ENCODE results near the gene TRPC4AP.

Gene TRPC4AP

GRCh38 chr20:34967421-34967820, 125.2 kb downstream of the TRPC4AP start:
- TF ChIP-seq SIN3A (IDR thresholded peaks at IDR 0.05; ENCODE audit: borderline replicate concordance, insufficient read depth, low read length) (no peak), POLR2AphosphoS5 (IDR thresholded peaks at IDR 0.05; ENCODE audit: low read depth, low read length) (no peak)

GRCh38 chr20:34965051-34965450, 127.6 kb downstream of the TRPC4AP start:
- TF ChIP-seq POLR2AphosphoS5 (IDR thresholded peaks at IDR 0.05; ENCODE audit: low read depth, low read length), result no peak
- TF ChIP-seq SIN3A (IDR thresholded peaks at IDR 0.05; ENCODE audit: borderline replicate concordance, insufficient read depth, low read length), result no peak

GRCh38 chr20:34964486-34964885, 128.1 kb downstream of the TRPC4AP start:
- no peak for TF ChIP-seq FOXP2 (optimal IDR thresholded peaks at IDR 0.05; ENCODE audit: borderline replicate concordance, extremely low read depth, extremely low read length, insufficient read depth)
- TF ChIP-seq REST (IDR thresholded peaks at IDR 0.05; ENCODE audit: insufficient read depth in 1 of 2, low read depth in 2 of 2, low read length in 2 of 2), result no peak
- no peak for TF ChIP-seq SIN3A (IDR thresholded peaks at IDR 0.05; ENCODE audit: borderline replicate concordance, insufficient read depth, low read length)
- no peak for TF ChIP-seq TAF1 (IDR thresholded peaks at IDR 0.05; ENCODE audit: borderline replicate concordance, insufficient read depth, low read length)
- TF ChIP-seq POLR2AphosphoS5 (IDR thresholded peaks at IDR 0.05; ENCODE audit: low read depth, low read length), result no peak

GRCh38 chr20:34956751-34957472, 135.7 kb downstream of the TRPC4AP start:
- TF ChIP-seq POLR2AphosphoS5 (IDR thresholded peaks at IDR 0.05; ENCODE audit: low read depth, low read length), result no peak
- no peak for TF ChIP-seq SIN3A (IDR thresholded peaks at IDR 0.05; ENCODE audit: borderline replicate concordance, insufficient read depth, low read length)

- TF ChIP-seq SIN3A (IDR thresholded peaks at IDR 0.05; ENCODE audit: borderline replicate concordance, insufficient read depth, low read length) (no peak), POLR2AphosphoS5 (IDR thresholded peaks at IDR 0.05; ENCODE audit: low read depth, low read length) (no peak), REST (IDR thresholded peaks at IDR 0.05; ENCODE audit: insufficient read depth in 1 of 2, low read depth in 2 of 2, low read length in 2 of 2) (no peak), TAF1 (IDR thresholded peaks at IDR 0.05; ENCODE audit: borderline replicate concordance, insufficient read depth, low read length) (no peak), FOXP2 (optimal IDR thresholded peaks at IDR 0.05; ENCODE audit: borderline replicate concordance, extremely low read depth, extremely low read length, insufficient read depth) (no peak)
Observed at GRCh38 chr20:34956041-34956458, 136.6 kb downstream of the TRPC4AP start.

- TF ChIP-seq FOXP2 (optimal IDR thresholded peaks at IDR 0.05; ENCODE audit: borderline replicate concordance, extremely low read depth, extremely low read length, insufficient read depth) (peak; percentile 75), SIN3A (IDR thresholded peaks at IDR 0.05; ENCODE audit: borderline replicate concordance, insufficient read depth, low read length) (peak; percentile 80; the same call in 1 of the 2 replicates), POLR2AphosphoS5 (IDR thresholded peaks at IDR 0.05; ENCODE audit: low read depth, low read length) (peak; percentile 95), TAF1 (IDR thresholded peaks at IDR 0.05; ENCODE audit: borderline replicate concordance, insufficient read depth, low read length) (peak; percentile 98), REST (IDR thresholded peaks at IDR 0.05; ENCODE audit: insufficient read depth in 1 of 2, low read depth in 2 of 2, low read length in 2 of 2) (peak; percentile 55 to 67; a peak in 2 of 4 replicates)
Observed at GRCh38 chr20:34955231-34956040, 137.2 kb downstream of the TRPC4AP start, which contains the start of the genes GSS and MYH7B. Gene GSS (minus strand): TSS chr20:34955806. CDS start chr20:34951852, 3,954 bp downstream. Gene MYH7B (plus strand): TSS chr20:34955868. CDS start chr20:34978006, 22,138 bp downstream.

Measured in PFSK-1 (cell line).